Hematopoietic multipotent progenitor cell treated with erythropoietin and hydrocortisone succinate and interleukin-3 and kit ligand, for 17 days (in vitro differentiated cells): ENCODE measurements around the gene NMNAT1.
"Not testable (repeated sequence)": the region's sequence is repeated elsewhere in the genome, so short reads cannot be mapped to it uniquely, and the experiment has no call there.

Source experiments
- DNase-seq: peaks from one replicate; pipeline ENCODE4 v3.0.0-alpha.2; 2015; ENCODE audit warnings: low spot score

The NMNAT1 gene

DNA sequence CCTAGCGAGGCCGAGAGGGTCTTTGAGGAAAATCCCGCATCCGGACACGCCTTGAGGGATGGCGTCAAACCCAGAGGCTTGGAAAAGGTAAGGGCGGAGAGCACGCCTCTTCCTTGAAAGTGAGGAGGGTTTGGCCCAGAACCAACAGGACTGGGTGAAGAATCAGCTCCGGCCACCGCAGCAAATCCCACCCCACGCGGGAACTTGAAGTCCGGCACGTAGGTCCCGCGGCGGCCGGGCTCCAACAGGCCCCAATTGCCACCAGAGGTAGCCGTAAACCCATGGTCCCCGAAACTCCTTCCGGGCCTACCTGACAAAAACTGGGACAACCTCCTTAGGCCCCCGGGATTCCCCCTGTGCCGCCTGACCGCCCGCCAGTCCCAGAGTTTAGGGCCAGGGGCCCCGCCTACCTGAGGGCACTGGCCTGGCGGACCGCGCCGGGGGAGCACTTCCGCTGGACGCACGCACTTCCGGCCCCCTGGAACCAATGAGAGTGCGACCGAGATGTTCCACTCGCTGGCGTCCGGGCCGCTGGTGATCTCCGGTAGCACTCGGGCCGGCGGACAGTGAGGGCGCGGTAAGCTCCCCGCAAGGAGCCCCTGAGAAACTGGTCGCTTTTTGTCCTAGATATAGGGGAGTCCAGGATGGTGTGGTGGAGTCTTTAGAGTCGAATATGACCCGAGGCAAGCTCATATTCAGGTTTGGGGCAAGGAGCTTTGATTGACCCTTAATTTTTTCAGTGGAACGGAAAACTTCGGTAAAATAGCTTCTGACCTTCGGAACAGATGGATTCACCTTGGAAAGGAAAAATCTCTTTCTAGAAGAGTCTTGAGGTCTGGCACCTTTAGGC lies at the start of gene NMNAT1, which contains the start of gene LZIC:
Gene NMNAT1 (plus strand): TSS at position 537 of the 850 bp plus-strand sequence. CDS start 28,599 bp downstream, outside the sequence.
Gene LZIC (minus strand): TSS at position 453 of the 850 bp plus-strand sequence. CDS start 6,772 bp downstream, outside the sequence.
- peak; percentile 92 for DNase-seq

- no peak for DNase-seq
Observed at GRCh38 chr1:9894115-9894514, 49.2 kb upstream of the NMNAT1 start.

DNA sequence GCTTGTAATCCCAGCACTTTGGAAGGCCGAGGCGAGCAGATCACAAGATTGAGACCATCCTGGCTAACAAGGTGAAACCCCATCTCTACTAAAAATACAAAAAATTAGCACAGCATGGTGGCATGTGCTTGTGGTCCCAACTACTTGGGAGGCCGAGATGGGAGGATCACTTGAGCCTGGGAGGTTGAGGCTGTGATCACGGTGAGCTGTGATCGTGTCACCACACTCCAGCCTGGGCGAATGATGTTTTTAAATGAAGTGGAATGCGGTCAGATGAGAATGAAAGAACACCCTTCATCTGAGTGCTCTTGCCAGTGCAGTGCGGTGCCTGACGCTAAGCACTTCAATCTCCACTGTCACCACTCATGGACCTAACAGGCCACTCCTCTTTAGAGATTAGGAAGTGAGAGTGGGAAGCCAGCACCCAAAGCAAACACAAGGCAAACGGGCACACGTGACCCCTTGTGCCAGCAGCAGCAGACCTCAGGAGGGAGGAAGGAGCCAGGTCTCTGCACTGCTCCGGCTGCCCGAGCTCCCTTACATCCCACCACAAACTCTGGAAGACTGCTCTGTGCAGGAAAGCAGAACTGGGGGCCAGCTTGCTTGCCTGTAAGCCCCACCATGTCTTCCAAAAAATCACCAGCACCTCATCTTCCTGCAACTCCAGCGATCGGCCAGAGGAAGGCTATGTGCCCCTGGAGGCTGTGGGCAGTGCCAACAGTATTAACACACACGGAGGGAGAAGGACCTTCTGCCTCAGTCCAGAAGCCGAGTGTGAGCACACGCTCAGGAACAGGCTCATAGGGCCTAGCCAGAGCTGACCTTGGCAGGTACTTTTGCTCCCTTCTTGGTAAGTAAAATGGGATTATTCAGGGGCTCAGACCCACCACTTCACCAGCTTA lies 42.9 kb upstream of the NMNAT1 start:
- no peak for DNase-seq

- no peak for DNase-seq
Observed at GRCh38 chr1:9901148-9902059, 41.9 kb upstream of the NMNAT1 start.

- DNase-seq = no peak
Observed at GRCh38 chr1:9902060-9902452, 41.2 kb upstream of the NMNAT1 start.

- no peak for DNase-seq
Observed at GRCh38 chr1:9903801-9904527, 39.3 kb upstream of the NMNAT1 start.

GRCh38 chr1:9904596-9904995 lies 38.7 kb upstream of the NMNAT1 start:
- no peak for DNase-seq

GRCh38 chr1:9905010-9905409 lies 38.3 kb upstream of the NMNAT1 start:
- DNase-seq = no peak

GRCh38 chr1:9906466-9906865 lies 36.8 kb upstream of the NMNAT1 start:
- no peak for DNase-seq

GRCh38 chr1:9907441-9907840 lies 35.8 kb upstream of the NMNAT1 start:
- no peak for DNase-seq

DNA sequence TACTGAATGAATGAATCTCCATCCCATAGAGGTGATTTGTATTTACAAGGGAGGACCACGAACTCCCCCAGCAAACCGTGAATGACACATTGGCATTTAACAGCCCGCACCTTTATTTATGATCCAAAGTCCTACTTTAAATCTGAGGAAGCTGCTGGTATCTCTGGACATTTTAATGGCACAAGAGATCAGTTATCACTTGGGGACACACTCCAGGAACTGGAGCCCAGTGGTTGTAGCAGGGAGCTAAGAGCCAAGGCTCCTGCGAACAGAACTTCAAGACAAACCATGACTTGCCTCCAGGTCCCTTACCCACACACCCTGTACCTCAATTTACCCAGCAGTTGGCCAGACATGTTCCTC lies 34.4 kb upstream of the NMNAT1 start:
- DNase-seq = no peak

DNA sequence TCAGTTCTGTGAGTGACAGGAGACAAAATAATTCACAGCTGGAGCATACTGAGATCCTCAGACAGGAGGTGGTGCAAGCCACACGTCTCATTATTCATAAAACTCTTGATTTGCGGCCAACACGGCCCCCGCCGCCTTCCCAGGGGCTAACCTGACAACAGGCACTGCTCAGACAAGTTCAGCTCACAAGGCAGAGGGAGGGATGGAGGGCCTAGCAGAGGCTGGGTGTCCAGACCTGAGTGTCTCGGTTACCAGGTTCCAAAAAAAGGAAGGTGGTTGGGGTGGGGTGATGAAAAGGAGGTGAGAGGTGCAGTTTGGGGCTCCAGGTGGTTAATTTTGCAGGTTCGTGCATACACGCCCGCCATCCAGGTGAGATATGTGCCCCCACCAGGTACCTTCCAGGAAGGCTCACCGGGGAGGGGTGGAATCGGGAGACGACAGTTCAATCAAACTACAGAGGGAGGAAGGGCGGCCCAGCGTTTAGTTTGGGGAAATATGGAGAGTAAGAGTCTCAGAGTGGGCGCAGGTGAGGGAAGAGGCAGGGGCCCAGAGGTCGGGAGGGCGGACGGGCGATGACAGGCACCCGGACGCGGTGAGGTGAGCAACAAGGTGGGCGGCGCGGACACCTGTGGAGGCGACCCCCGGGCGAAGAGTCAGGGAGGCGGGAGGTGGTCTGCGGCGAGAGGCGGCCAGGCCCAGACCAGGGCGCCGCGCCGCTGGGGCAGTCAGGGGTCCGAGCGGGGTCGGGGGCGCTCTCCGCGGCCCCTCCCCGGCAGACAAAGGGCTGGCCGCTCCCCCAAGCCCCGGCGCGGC lies 33.8 kb upstream of the NMNAT1 start:
- DNase-seq = no peak

DNA sequence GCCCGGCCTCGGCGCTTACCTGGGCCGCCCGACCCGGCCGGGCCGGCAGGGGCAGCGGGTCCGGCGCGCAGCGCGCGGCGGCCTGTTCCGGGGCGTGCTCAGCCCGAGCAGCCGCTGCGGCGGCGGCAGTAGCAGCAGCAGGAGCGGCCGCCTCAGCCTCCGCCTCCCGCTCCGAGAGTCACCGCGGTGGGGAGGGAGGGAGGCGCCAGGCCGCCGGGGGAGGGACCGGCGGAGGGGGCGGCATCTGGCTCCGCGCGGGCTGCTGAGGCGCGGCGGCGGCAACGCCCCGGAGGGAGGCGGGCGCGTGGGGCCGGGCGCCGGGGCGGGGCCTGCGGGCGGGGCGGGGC lies 33.2 kb upstream of the NMNAT1 start, which contains the start of gene CTNNBIP1:
Gene CTNNBIP1 (minus strand): TSS at position 194 of the 347 bp plus-strand sequence. CDS start 38,205 bp downstream, outside the sequence.
- DNase-seq = no peak

GRCh38 chr1:9910423-9911178 lies 32.7 kb upstream of the NMNAT1 start:
- peak; percentile 98 for DNase-seq

- no peak for DNase-seq
Observed at GRCh38 chr1:9912264-9912936, 30.9 kb upstream of the NMNAT1 start.

GRCh38 chr1:9914610-9914937 lies 28.7 kb upstream of the NMNAT1 start:
- DNase-seq = no peak

- no peak for DNase-seq
Observed at GRCh38 chr1:9916452-9916851, 26.8 kb upstream of the NMNAT1 start.

- DNase-seq = not testable (repeated sequence)
Observed at GRCh38 chr1:9917495-9917894, 25.8 kb upstream of the NMNAT1 start.

GRCh38 chr1:9917901-9918300 lies 25.4 kb upstream of the NMNAT1 start:
- DNase-seq = no peak
